ENCODE measurements around the gene ADAMTS7. TPM values are rescaled to one million over a fixed set of nuclear protein-coding genes. Genes with fewer than 3 reads are reported as not detected.
"Not testable (repeated sequence)": the region's sequence is repeated elsewhere in the genome, so short reads cannot be mapped to it uniquely, and the experiment has no call there.

Gene ADAMTS7
- total and polyA plus RNA-seq, 5 donors: 38.8 to 85.9 (median 81.6) TPM

GRCh38 chr15:78846906-78847305 lies 35.6 kb upstream of the ADAMTS7 start:
- H3K9me3 ChIP-seq (ENCODE audit: control insufficient read depth, low read length); ATAC-seq; H3K4me1 ChIP-seq (ENCODE audit: control insufficient read depth, insufficient read depth, low read length); intact Hi-C loops (cut with DNase I); H3K27ac ChIP-seq (ENCODE audit: low read length); H3K27me3 ChIP-seq (ENCODE audit: control insufficient read depth, insufficient read depth); DNase-seq; H3K4me3 ChIP-seq (ENCODE audit: low read length): not testable (repeated sequence)
- WGBS: 93% methylated on average over 27 of the region's 27 CpGs

DNA sequence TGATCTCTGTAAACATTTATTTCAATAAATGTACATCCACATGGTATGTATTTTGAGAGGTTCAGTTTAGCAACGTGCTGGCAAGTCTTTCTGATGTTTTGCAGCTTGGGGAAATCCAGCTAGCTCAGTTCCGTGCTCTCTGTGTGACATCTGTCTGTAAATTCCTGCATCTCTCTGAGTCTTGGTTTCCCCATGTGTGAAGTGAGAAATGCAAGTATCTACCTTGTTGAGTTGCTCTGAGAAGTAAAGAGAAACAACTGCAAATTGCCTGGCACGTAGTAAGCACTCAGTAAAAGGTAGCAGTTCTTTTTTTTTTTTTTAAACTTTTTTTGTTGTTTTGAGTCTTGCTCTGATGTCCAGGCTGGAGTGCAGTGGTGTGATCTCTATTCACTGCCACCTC lies 31.3 kb upstream of the ADAMTS7 start:
- Histone ChIP-seq H3K27me3 (ENCODE audit: control insufficient read depth, insufficient read depth) (no peaks in the 10 kb centered on the region), H3K27ac (ENCODE audit: low read length) (no peak overlapping the region), H3K4me1 (ENCODE audit: control insufficient read depth, insufficient read depth, low read length) (no peaks in the 10 kb centered on the region), H3K4me3 (ENCODE audit: low read length) (no peak overlapping the region), H3K9me3 (ENCODE audit: control insufficient read depth, low read length) (no peaks in the 10 kb centered on the region)
- DNase-seq (no peak), ATAC-seq (no peak)
- WGBS: 86% methylated on average over 3 of the region's 3 CpGs
- intact Hi-C loops (cut with DNase I): no loop called here

DNA sequence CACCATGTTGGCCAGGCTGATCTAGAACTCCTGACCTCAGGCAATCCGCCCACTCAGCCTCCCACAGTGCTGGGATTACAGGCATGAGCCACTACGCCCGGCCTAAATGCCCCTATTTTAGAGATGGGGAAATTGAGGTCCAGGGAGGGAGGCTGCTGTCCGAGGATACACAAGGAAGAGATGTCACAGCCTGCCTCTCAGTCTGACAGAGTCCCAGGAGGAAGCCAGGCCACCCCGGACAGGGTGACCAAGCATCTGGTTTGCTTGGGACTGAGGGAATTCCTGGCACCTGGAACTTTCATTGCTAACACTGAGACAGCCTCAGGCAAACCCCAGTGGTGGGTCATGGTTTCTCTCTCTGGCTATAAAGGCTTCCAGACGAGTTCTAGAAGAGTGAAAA lies 30.6 kb upstream of the ADAMTS7 start:
- ATAC-seq: no peak
- Histone ChIP-seq H3K4me3 (ENCODE audit: low read length) (no peak overlapping the region), H3K27ac (ENCODE audit: low read length) (no peak overlapping the region), H3K27me3 (ENCODE audit: control insufficient read depth, insufficient read depth) (no peaks in the 10 kb centered on the region), H3K9me3 (ENCODE audit: control insufficient read depth, low read length) (no peaks in the 10 kb centered on the region), H3K4me1 (ENCODE audit: control insufficient read depth, insufficient read depth, low read length) (no peaks in the 10 kb centered on the region)
- no peak for DNase-seq
- intact Hi-C loops (cut with DNase I): no loop called here
- WGBS: 86% methylated on average over 6 of the region's 6 CpGs

DNA sequence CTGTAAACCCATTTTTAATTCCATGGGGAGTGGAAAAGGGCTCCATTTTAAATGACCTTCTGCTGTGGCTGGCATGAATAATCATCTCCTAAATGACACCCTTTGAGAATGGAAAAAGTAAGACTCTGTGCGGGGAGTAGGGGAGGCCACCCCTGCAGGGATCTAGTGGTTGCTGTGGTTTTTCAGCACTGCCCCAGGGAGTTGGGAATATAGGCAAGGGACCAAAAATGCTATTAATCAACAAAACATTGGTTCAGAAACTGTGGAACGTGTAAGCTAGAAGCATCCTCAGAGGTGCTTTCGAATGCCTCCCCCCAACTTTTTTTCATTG lies 30.1 kb upstream of the ADAMTS7 start:
- no peaks in the 10 kb centered on the region for H3K9me3 ChIP-seq (ENCODE audit: control insufficient read depth, low read length)
- H3K27ac ChIP-seq (ENCODE audit: low read length): no peak overlapping the region
- WGBS: 80% methylated on average over 3 of the region's 3 CpGs
- intact Hi-C loops (cut with DNase I): no loop called here
- no peaks in the 10 kb centered on the region for H3K27me3 ChIP-seq (ENCODE audit: control insufficient read depth, insufficient read depth)
- ATAC-seq (no peak), DNase-seq (no peak)
- H3K4me3 ChIP-seq (ENCODE audit: low read length): no peak overlapping the region
- H3K4me1 ChIP-seq (ENCODE audit: control insufficient read depth, insufficient read depth, low read length): no peaks in the 10 kb centered on the region

GRCh38 chr15:78840661-78841375 lies 29.6 kb upstream of the ADAMTS7 start:
- intact Hi-C loops (cut with DNase I): no loop called here
- no peak overlapping the region for H3K27ac ChIP-seq (ENCODE audit: low read length)
- 77% methylated on average over 7 of the region's 7 CpGs for WGBS

DNA sequence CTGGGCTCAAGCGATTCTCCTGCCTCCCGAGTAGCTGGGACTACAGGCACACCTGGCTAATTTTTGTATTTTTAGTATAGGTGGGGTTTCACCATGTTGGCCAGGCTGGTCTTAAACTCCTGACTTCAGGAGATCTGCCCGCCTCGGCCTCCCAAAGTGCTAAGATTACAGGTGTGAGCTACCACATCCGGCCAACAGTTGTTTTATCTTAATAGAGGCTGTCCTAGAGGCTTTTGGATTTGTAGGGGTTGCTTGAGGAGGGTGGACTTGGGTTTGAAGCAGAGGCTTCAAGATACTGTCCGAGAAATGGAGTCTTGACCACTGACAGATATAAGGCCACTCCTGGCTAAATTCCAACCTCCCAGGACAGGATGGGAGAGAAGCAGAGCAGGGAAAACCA lies 27.9 kb upstream of the ADAMTS7 start:
- DNase-seq; H3K9me3 ChIP-seq (ENCODE audit: control insufficient read depth, low read length); intact Hi-C loops (cut with DNase I); H3K4me1 ChIP-seq (ENCODE audit: control insufficient read depth, insufficient read depth, low read length); H3K27me3 ChIP-seq (ENCODE audit: control insufficient read depth, insufficient read depth); H3K27ac ChIP-seq (ENCODE audit: low read length); ATAC-seq; H3K4me3 ChIP-seq (ENCODE audit: low read length): not testable (repeated sequence)
- 93% methylated on average over 6 of the region's 6 CpGs for WGBS

More at GRCh38 chr15:78840661-78841375, 29.6 kb upstream of the ADAMTS7 start:
- no peaks in the 10 kb centered on the region for H3K4me1 ChIP-seq (ENCODE audit: control insufficient read depth, insufficient read depth, low read length)
- no peaks in the 10 kb centered on the region for H3K9me3 ChIP-seq (ENCODE audit: control insufficient read depth, low read length)
- no peaks in the 10 kb centered on the region for H3K27me3 ChIP-seq (ENCODE audit: control insufficient read depth, insufficient read depth)
- ATAC-seq (peak; percentile 35 to 44), DNase-seq (no peak)
- H3K4me3 ChIP-seq (ENCODE audit: low read length): no peak overlapping the region

DNA sequence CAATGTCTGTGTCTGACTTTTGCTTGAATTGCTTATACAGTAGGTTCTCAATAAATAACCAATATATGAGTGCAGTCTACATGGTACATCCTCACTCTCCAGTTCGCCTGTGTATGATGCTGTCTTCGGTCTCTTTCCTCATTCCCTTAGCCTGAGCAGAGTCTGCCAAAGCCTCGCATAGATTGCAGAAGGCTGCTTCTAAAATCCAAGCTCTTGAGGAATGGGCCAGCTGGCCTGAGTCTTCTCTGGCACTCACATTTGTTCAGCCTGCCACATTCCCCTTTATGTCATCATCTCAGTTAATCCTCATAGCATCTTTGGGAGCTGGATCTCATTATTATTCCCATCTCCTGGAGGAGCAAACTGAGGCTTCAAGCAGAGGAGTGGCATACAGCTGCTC lies 27.2 kb upstream of the ADAMTS7 start:
- 67% methylated on average over 3 of the region's 3 CpGs for WGBS
- H3K4me1 ChIP-seq (ENCODE audit: control insufficient read depth, insufficient read depth, low read length): no peaks in the 10 kb centered on the region
- H3K27ac ChIP-seq (ENCODE audit: low read length): no peak overlapping the region
- ATAC-seq: peak; percentile 51 to 64
- H3K9me3 ChIP-seq (ENCODE audit: control insufficient read depth, low read length): no peaks in the 10 kb centered on the region
- H3K27me3 ChIP-seq (ENCODE audit: control insufficient read depth, insufficient read depth): no peaks in the 10 kb centered on the region
- intact Hi-C loops (cut with DNase I): no loop called here
- no peak overlapping the region for H3K4me3 ChIP-seq (ENCODE audit: low read length)
- DNase-seq: peak in 2 of 3 donors; percentile 51 to 73

- Histone ChIP-seq H3K4me1 (ENCODE audit: control insufficient read depth, insufficient read depth, low read length) (no peaks in the 10 kb centered on the region), H3K4me3 (ENCODE audit: low read length) (no peak overlapping the region), H3K27me3 (ENCODE audit: control insufficient read depth, insufficient read depth) (no peaks in the 10 kb centered on the region), H3K27ac (ENCODE audit: low read length) (no peak overlapping the region), H3K9me3 (ENCODE audit: control insufficient read depth, low read length) (no peaks in the 10 kb centered on the region)
- WGBS: 94% methylated on average over 8 of the region's 8 CpGs
- ATAC-seq (no peak), DNase-seq (no peak)
- intact Hi-C loops (cut with DNase I): no loop called here
Observed at GRCh38 chr15:78837543-78837942, 26.3 kb upstream of the ADAMTS7 start.

GRCh38 chr15:78837131-78837530 lies 25.9 kb upstream of the ADAMTS7 start:
- ATAC-seq: no peak
- no peaks in the 10 kb centered on the region for H3K4me1 ChIP-seq (ENCODE audit: control insufficient read depth, insufficient read depth, low read length)
- 78% methylated on average over 2 of the region's 2 CpGs for WGBS
- DNase-seq: no peak
- H3K27me3 ChIP-seq (ENCODE audit: control insufficient read depth, insufficient read depth): no peaks in the 10 kb centered on the region
- no peaks in the 10 kb centered on the region for H3K9me3 ChIP-seq (ENCODE audit: control insufficient read depth, low read length)
- intact Hi-C loops (cut with DNase I): no loop called here
- no peak overlapping the region for H3K4me3 ChIP-seq (ENCODE audit: low read length)
- H3K27ac ChIP-seq (ENCODE audit: low read length): no peak overlapping the region

DNA sequence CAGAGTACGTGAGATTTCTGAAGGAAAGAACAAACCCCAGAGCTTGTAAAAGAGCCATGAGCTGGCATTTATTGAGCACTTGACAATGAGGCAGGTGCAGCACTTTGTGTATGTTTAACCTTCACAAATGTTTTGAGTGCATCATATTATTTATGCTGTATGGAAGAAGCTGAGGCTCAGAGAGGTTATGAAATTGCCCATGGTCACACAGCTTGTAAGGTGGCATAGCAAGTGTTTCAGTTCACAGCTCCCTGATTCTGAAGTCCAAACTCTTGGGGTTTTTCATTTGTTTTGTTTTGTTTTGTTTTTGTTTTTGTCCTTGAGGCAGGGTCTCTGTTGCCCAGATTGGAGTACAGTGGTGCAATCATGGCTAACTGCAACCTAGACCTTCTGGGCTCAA lies 25.1 kb upstream of the ADAMTS7 start:
- ATAC-seq (no peak), DNase-seq (no peak)
- intact Hi-C loops (cut with DNase I): no loop called here
- Histone ChIP-seq H3K27me3 (ENCODE audit: control insufficient read depth, insufficient read depth) (no peaks in the 10 kb centered on the region), H3K27ac (ENCODE audit: low read length) (no peak overlapping the region), H3K4me3 (ENCODE audit: low read length) (no peak overlapping the region), H3K9me3 (ENCODE audit: control insufficient read depth, low read length) (no peaks in the 10 kb centered on the region), H3K4me1 (ENCODE audit: control insufficient read depth, insufficient read depth, low read length) (no peaks in the 10 kb centered on the region)
- WGBS: 94% methylated on average over 1 of the region's 1 CpG

- Histone ChIP-seq H3K27ac (ENCODE audit: low read length) (no peak overlapping the region), H3K27me3 (ENCODE audit: control insufficient read depth, insufficient read depth) (no peaks in the 10 kb centered on the region), H3K9me3 (ENCODE audit: control insufficient read depth, low read length) (no peaks in the 10 kb centered on the region), H3K4me3 (ENCODE audit: low read length) (no peak overlapping the region), H3K4me1 (ENCODE audit: control insufficient read depth, insufficient read depth, low read length) (peaks cover 4% of the 10 kb centered on the region)
- WGBS: 86% methylated on average over 73 of the region's 73 CpGs
- peak in 1 of 2 donors; percentile 34 for ATAC-seq
- no peak for DNase-seq
- intact Hi-C loops (cut with DNase I): no loop called here
Observed at GRCh38 chr15:78831229-78832207, 20.3 kb upstream of the ADAMTS7 start.

All from right cardiac atrium (tissue), 5 donors.